CD4-positive, alpha-beta T cell treated with Interferon gamma for 1 hour (primary cell): ENCODE data around the gene TTF1.

ENCODE experiments used
- DNase-seq: peaks from one replicate; pipeline ENCODE4 v3.0.0-alpha.2; 2020

TTF1 gene

GRCh38 chr9:132406554-132407122, at the start of gene TTF1:
TSS of gene TTF1 (minus strand) at chr9:132406840. CDS start at chr9:132402821, 4,019 bp downstream.
- DNase-seq = peak; percentile 94

- DNase-seq = no peak
These were observed 49.6 kb upstream of the TTF1 start for GRCh38 chr9:132456241-132456640.

- DNase-seq = peak; percentile 15
These were observed 44.6 kb upstream of the TTF1 start for GRCh38 chr9:132451276-132451675.

GRCh38 chr9:132447902-132448301, 41.3 kb upstream of the TTF1 start:
- DNase-seq = no peak

GRCh38 chr9:132447346-132447745, 40.7 kb upstream of the TTF1 start:
- DNase-seq = no peak

- DNase-seq = no peak
These were observed 40.2 kb upstream of the TTF1 start for GRCh38 chr9:132446887-132447286.

- no peak for DNase-seq
These were observed 37.4 kb upstream of the TTF1 start for GRCh38 chr9:132443951-132444607.

- no peak for DNase-seq
These were observed 34.8 kb upstream of the TTF1 start for GRCh38 chr9:132441404-132441803.

- DNase-seq = no peak
These were observed 34.1 kb upstream of the TTF1 start for GRCh38 chr9:132440735-132441134.

- no peak for DNase-seq
These were observed 32.5 kb upstream of the TTF1 start for GRCh38 chr9:132439153-132439552.

GRCh38 chr9:132434881-132435280, 28.2 kb upstream of the TTF1 start:
- no peak for DNase-seq

GRCh38 chr9:132430998-132431397, 24.4 kb upstream of the TTF1 start:
- DNase-seq = no peak

- no peak for DNase-seq
These were observed 20.2 kb upstream of the TTF1 start for GRCh38 chr9:132426639-132427414.

GRCh38 chr9:132425675-132426062, 19.0 kb upstream of the TTF1 start:
- no peak for DNase-seq

GRCh38 chr9:132424857-132425674, 18.4 kb upstream of the TTF1 start:
- no peak for DNase-seq

- DNase-seq = no peak
These were observed 16.9 kb upstream of the TTF1 start for GRCh38 chr9:132423503-132423902.

- DNase-seq = no peak
These were observed 15.9 kb upstream of the TTF1 start for GRCh38 chr9:132422574-132422973.

- DNase-seq = no peak
These were observed 12.2 kb upstream of the TTF1 start for GRCh38 chr9:132418726-132419363.

GRCh38 chr9:132415181-132415580, 8.5 kb upstream of the TTF1 start:
- no peak for DNase-seq

- no peak for DNase-seq
These were observed 8.1 kb upstream of the TTF1 start for GRCh38 chr9:132414731-132415130.

- DNase-seq = no peak
These were observed 7.3 kb upstream of the TTF1 start for GRCh38 chr9:132413926-132414325.

GRCh38 chr9:132412089-132412488, 5.4 kb upstream of the TTF1 start:
- DNase-seq = peak; percentile 6

GRCh38 chr9:132411091-132411508, 4.5 kb upstream of the TTF1 start:
- DNase-seq = peak; percentile 70
